Measurements from ENCODE around the gene MCC.

DNA sequence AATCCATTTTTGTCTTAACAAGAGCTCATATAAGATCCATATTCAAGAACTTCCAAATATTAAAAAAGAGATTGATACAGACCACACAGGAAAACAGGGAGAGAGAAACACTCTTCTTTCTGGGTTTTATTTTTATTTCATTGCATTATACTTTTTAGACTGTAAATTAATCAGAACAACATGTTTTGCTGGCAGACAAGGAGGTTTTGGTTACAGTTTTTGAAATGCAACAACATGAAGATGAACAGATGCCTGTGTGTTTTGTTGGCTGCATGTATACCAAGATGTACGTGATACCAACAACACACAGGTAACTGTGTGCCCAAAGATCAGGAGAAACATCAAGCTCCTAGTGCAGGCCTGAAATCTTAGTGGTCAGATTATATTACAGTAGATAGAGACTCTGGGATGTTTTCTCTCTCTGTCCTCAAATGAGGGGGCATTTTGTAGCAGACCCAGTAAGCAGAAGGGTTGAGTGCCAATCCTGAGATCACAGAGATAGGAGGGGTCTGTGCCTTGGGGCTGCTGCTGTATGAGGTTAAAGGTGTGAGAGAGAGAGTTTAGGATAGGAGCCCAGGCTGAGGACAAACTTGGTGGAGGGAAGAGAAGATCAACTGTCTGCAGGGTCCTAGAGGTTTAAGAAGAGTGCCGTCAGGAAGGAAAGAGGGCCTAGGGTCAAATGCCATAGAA is 359.5 kb downstream of the MCC start:
- TF ChIP-seq POLR2A (IDR thresholded peaks at IDR 0.05; ENCODE audit: low read depth, low read length) (no peak), TAF1 (IDR thresholded peaks at IDR 0.05; ENCODE audit: low read depth, low read length) (no peak)

Data from GM12891 (cell line).